H9 (cell line): ENCODE measurements around the gene PAFAH1B1. TPM values are rescaled to one million over a fixed set of nuclear protein-coding genes. Genes with fewer than 3 reads are reported as not detected.

ENCODE experiments used
- DNase-seq: peaks from one replicate; pipeline ENCODE4 v3.0.0-alpha.2; 2017
- H2AFZ ChIP-seq: one replicate; pipeline ENCODE4 v1.6.1; 2013; ENCODE audit warnings: mild to moderate bottlenecking, low read length, control low read depth, moderate library complexity
- H2AK5ac ChIP-seq: 2 replicates; pipeline ENCODE4 v1.6.1; 2013; ENCODE audit warnings: low read length, control low read depth, mixed read lengths; ENCODE audit not compliant: insufficient read length
- H2BK120ac ChIP-seq: one replicate; pipeline ENCODE4 v1.6.1; 2013; ENCODE audit warnings: low read depth, mild to moderate bottlenecking, low read length, control low read depth, inconsistent platforms; ENCODE audit not compliant: poor library complexity, severe bottlenecking
- H2BK12ac ChIP-seq: 2 replicates; pipeline ENCODE4 v1.6.1; 2013; ENCODE audit warnings: low read length, control low read depth, mixed read lengths, low read depth; ENCODE audit not compliant: insufficient read length
- H2BK15ac ChIP-seq: 2 replicates; pipeline ENCODE4 v1.6.1; 2013; ENCODE audit warnings: low read depth, low read length, control low read depth
- H2BK20ac ChIP-seq: one replicate; pipeline ENCODE4 v1.6.1; 2013; ENCODE audit warnings: low read depth, mild to moderate bottlenecking, low read length, control low read depth, inconsistent platforms; ENCODE audit not compliant: poor library complexity, severe bottlenecking
- H2BK5ac ChIP-seq: 2 replicates; pipeline ENCODE4 v1.6.1; 2013; ENCODE audit warnings: low read length, control low read depth, mixed read lengths; ENCODE audit not compliant: insufficient read length
- H3K14ac ChIP-seq: 2 replicates; pipeline ENCODE4 v1.6.1; 2013; ENCODE audit warnings: low read length, control low read depth; ENCODE audit not compliant: insufficient read depth
- H3K18ac ChIP-seq: 2 replicates; pipeline ENCODE4 v1.6.1; 2013; ENCODE audit warnings: low read depth, mild to moderate bottlenecking, mixed read lengths, low read length, control low read depth; ENCODE audit not compliant: insufficient read length
- H3K23ac ChIP-seq: 2 replicates; pipeline ENCODE4 v1.6.1; 2013; ENCODE audit warnings: low read length, control low read depth, mixed read lengths, low read depth; ENCODE audit not compliant: insufficient read length
- H3K23me2 ChIP-seq: 2 replicates; pipeline ENCODE4 v1.6.1; 2013; ENCODE audit warnings: low read depth, mild to moderate bottlenecking, mixed read lengths, low read length, control low read depth; ENCODE audit not compliant: insufficient read length, poor library complexity, severe bottlenecking
- H3K27ac ChIP-seq: 2 replicates; pipeline ENCODE4 v1.5.1; 2013; ENCODE audit warnings: low read length, control low read depth, mixed read lengths, low read depth; ENCODE audit not compliant: insufficient read length
- H3K27me3 ChIP-seq: 2 replicates; pipeline ENCODE4 v1.6.1; 2013; ENCODE audit warnings: low read length, control low read depth, inconsistent platforms; ENCODE audit not compliant: insufficient read depth
- H3K4ac ChIP-seq: 2 replicates; pipeline ENCODE4 v1.6.1; 2013; ENCODE audit warnings: low read depth, mild to moderate bottlenecking, control low read depth, inconsistent platforms, low read length, moderate library complexity
- H3K4me1 ChIP-seq: 2 replicates; pipeline ENCODE4 v1.6.1; 2013; ENCODE audit warnings: low read length, control low read depth, inconsistent platforms; ENCODE audit not compliant: insufficient read depth
- H3K4me2 ChIP-seq: 2 replicates; pipeline ENCODE4 v1.6.1; 2013; ENCODE audit warnings: low read length, control low read depth, mixed read lengths; ENCODE audit not compliant: insufficient read length, insufficient read depth
- H3K56ac ChIP-seq: 2 replicates; pipeline ENCODE4 v1.6.1; 2013; ENCODE audit warnings: low read depth, mild to moderate bottlenecking, mixed read lengths, low read length, control low read depth; ENCODE audit not compliant: insufficient read length
- H3K79me1 ChIP-seq: 2 replicates; pipeline ENCODE4 v1.6.1; 2013; ENCODE audit warnings: low read depth, mild to moderate bottlenecking, moderate library complexity, low read length, control low read depth, inconsistent platforms; ENCODE audit not compliant: insufficient read depth, poor library complexity, severe bottlenecking
- H3K79me2 ChIP-seq: 2 replicates; pipeline ENCODE4 v1.6.1; 2013; ENCODE audit warnings: low read length, control low read depth, inconsistent platforms; ENCODE audit not compliant: insufficient read depth
- H3K9ac ChIP-seq: 2 replicates; pipeline ENCODE4 v1.6.1; 2013; ENCODE audit warnings: low read length, control low read depth, mixed read lengths; ENCODE audit not compliant: insufficient read length; ENCODE audit errors: extremely low read depth
- H3K9me3 ChIP-seq: one replicate; pipeline ENCODE4 v1.6.1; 2013; ENCODE audit warnings: low read depth, low read length, inconsistent platforms; ENCODE audit not compliant: control insufficient read depth
- H3T11ph ChIP-seq: one replicate; pipeline ENCODE4 v1.6.1; 2013; ENCODE audit warnings: mild to moderate bottlenecking, low read length, control low read depth, inconsistent platforms
- H4K20me1 ChIP-seq: one replicate; pipeline ENCODE4 v1.6.1; 2013; ENCODE audit not compliant: control insufficient read depth, insufficient read length, insufficient read depth
- H4K5ac ChIP-seq: 2 replicates; pipeline ENCODE4 v1.6.1; 2013; ENCODE audit warnings: low read depth, mild to moderate bottlenecking, mixed read lengths, low read length, control low read depth; ENCODE audit not compliant: insufficient read length
- H4K8ac ChIP-seq: replicated peaks from 2 replicates; pipeline ENCODE4 v1.6.1; 2013; ENCODE audit warnings: low read length, control low read depth, mixed read lengths, low read depth; ENCODE audit not compliant: insufficient read length
- H4K91ac ChIP-seq: 2 replicates; pipeline ENCODE4 v1.6.1; 2013; ENCODE audit warnings: low read depth, mild to moderate bottlenecking, moderate library complexity, mixed read lengths, low read length, control low read depth; ENCODE audit not compliant: insufficient read length
- H3K27ac Mint-ChIP-seq, 3 experiments: 2 replicates in 2 of 3; 3 replicates in 1 of 3; pipeline ENCODE4 v1.8.0; 2020 to 2021; ENCODE audit warnings: mixed read lengths in 3 of 3, mild to moderate bottlenecking in 1 of 3, moderate library complexity in 1 of 3
- H3K27me3 Mint-ChIP-seq: 2 replicates; pipeline ENCODE4 v1.8.0; 2021; ENCODE audit warnings: low read depth, mild to moderate bottlenecking, moderate library complexity, mixed read lengths
- H3K36me3 Mint-ChIP-seq, 3 experiments: 2 replicates in 2 of 3; 3 replicates in 1 of 3; pipeline ENCODE4 v1.8.0; 2020 to 2021; ENCODE audit warnings: low read depth in 3 of 3, mixed read lengths in 3 of 3; ENCODE audit not compliant: insufficient read depth in 1 of 3
- H3K4me1 Mint-ChIP-seq, 2 experiments: 2 replicates each; pipeline ENCODE4 v1.8.0; 2020; ENCODE audit warnings: mixed read lengths in 2 of 2
- H3K4me3 Mint-ChIP-seq, 2 experiments: 2 replicates in 1 of 2; 3 replicates in 1 of 2; pipeline ENCODE4 v1.8.0; 2020 to 2021; ENCODE audit warnings: mild to moderate bottlenecking in 2 of 2, mixed read lengths in 2 of 2, moderate library complexity in 1 of 2
- H3K9me3 Mint-ChIP-seq, 2 experiments: 2 replicates in 1 of 2; 3 replicates in 1 of 2; pipeline ENCODE4 v1.8.0; 2020; ENCODE audit warnings: mild to moderate bottlenecking in 2 of 2, mixed read lengths in 2 of 2, moderate library complexity in 1 of 2
- CTCF ChIP-seq: fragments of 200-600 bp; sonication (generic); conservative IDR thresholded peaks from 3 replicates; pipeline ENCODE4 v1.8.0; 2021; ENCODE audit warnings: antibody characterized with exemption, mild to moderate bottlenecking
- WGBS: extraction: QIAGEN DNeasy Blood & Tissue Kit; methylation state at CpG from one replicate; pipeline ENCODE4 v1.1.7; 2013; ENCODE audit warnings: missing lambda C conversion rate, low lambda C conversion rate, mixed read lengths; ENCODE audit not compliant: insufficient read length; ENCODE audit errors: extremely low coverage; 5-methylcytosine and 5-hydroxymethylcytosine counted together
- total RNA-seq: library from RNA; stranded (reverse); gene quantifications from 2 replicates; pipeline ENCODE4 v1.2.1, GENCODE V29; 2021

The PAFAH1B1 gene
- total RNA-seq, 1 experiment from 2014 or later, result 134 TPM

- Mint-ChIP-seq H3K9me3 (no peaks in the 10 kb centered on the region), H3K27me3 (no peaks in the 10 kb centered on the region), H3K4me3 (no peak overlapping the region), H3K36me3 (peaks cover 24 to 76% (median 60%) of the 10 kb centered on the region in 3 experiments; a peak in 6 of 7 replicates), H3K4me1 (peaks cover 4 to 9% of the 10 kb centered on the region in 2 experiments; a peak in 2 of 4 replicates), H3K27ac (no peak overlapping the region)
- H4K20me1 ChIP-seq, result no peaks in the 10 kb centered on the region
- no peaks in the 10 kb centered on the region; the same call in 1 of the 2 replicates for H3K79me2 ChIP-seq
- H4K91ac ChIP-seq, result no peak overlapping the region
- no peak overlapping the region for H2AK5ac ChIP-seq
- no peaks in the 10 kb centered on the region for H3K4me1 ChIP-seq
- H3K23me2 ChIP-seq, result no peaks in the 10 kb centered on the region
- H2BK120ac ChIP-seq, result no peak overlapping the region
- H2BK20ac ChIP-seq, result no peak overlapping the region
- no peak overlapping the region for H2BK15ac ChIP-seq
- H4K5ac ChIP-seq, result no peak overlapping the region
- H3K18ac ChIP-seq, result no peak overlapping the region
- no peak overlapping the region for H3K4ac ChIP-seq
- no peak overlapping the region for H3K23ac ChIP-seq
- no peak overlapping the region for H2BK12ac ChIP-seq
- no peak for TF ChIP-seq CTCF
- no CpG with 5 or more reads among the region's 2 CpGs for WGBS
- H3K79me1 ChIP-seq, result no peaks in the 10 kb centered on the region
- no peak overlapping the region for H2AFZ ChIP-seq
- no peak overlapping the region for H3T11ph ChIP-seq
- no peak overlapping the region for H3K27ac ChIP-seq
- H3K14ac ChIP-seq, result no peak overlapping the region
- H3K9me3 ChIP-seq, result no peaks in the 10 kb centered on the region
- H3K27me3 ChIP-seq, result no peaks in the 10 kb centered on the region
- no peak overlapping the region for H3K56ac ChIP-seq
- H3K9ac ChIP-seq, result no peak overlapping the region
- H3K4me2 ChIP-seq, result no peak overlapping the region
- H4K8ac ChIP-seq, result peak overlapping the region; percentile 67
- no peak overlapping the region for H2BK5ac ChIP-seq
- no peak for DNase-seq
These were observed 87.5 kb downstream of the PAFAH1B1 start for GRCh38 chr17:2680961-2681360.
